Glutamatergic neuron (in vitro differentiated cells): Measurements from ENCODE around the gene RALGPS1. TPM values are rescaled to one million over a fixed set of nuclear protein-coding genes. Genes with fewer than 3 reads are reported as not detected.

Experiments used
- DNase-seq: peaks from one replicate; pipeline ENCODE4 v3.0.0; 2022
- H3K27ac Mint-ChIP-seq: one replicate; pipeline ENCODE4 v1.8.0; 2020; ENCODE audit warnings: mild to moderate bottlenecking, mixed read lengths, inconsistent platforms; ENCODE audit not compliant: unreplicated experiment
- H3K27me3 Mint-ChIP-seq: one replicate; pipeline ENCODE4 v1.8.0; 2020; ENCODE audit warnings: mild to moderate bottlenecking, moderate library complexity, mixed read lengths, inconsistent platforms; ENCODE audit not compliant: unreplicated experiment
- H3K36me3 Mint-ChIP-seq: one replicate; pipeline ENCODE4 v1.8.0; 2020; ENCODE audit warnings: mild to moderate bottlenecking, mixed read lengths, inconsistent platforms; ENCODE audit not compliant: unreplicated experiment
- H3K4me1 Mint-ChIP-seq: one replicate; pipeline ENCODE4 v1.8.0; 2020; ENCODE audit warnings: mild to moderate bottlenecking, low read depth, mixed read lengths, inconsistent platforms; ENCODE audit not compliant: unreplicated experiment
- H3K4me3 Mint-ChIP-seq: one replicate; pipeline ENCODE4 v1.8.0; 2020; ENCODE audit warnings: mild to moderate bottlenecking, mixed read lengths, inconsistent platforms; ENCODE audit not compliant: unreplicated experiment
- H3K9me3 Mint-ChIP-seq: one replicate; pipeline ENCODE4 v1.8.0; 2020; ENCODE audit warnings: mild to moderate bottlenecking, moderate library complexity, mixed read lengths, inconsistent platforms; ENCODE audit not compliant: unreplicated experiment
- total RNA-seq: library from RNA; stranded (reverse); fragmentation: NEBNext Ultra II Directional; extraction: Animal tissue kit (Norgen Biotek cat#: 25700); gene quantifications from one replicate; pipeline ENCODE4 v1.2.1, GENCODE V29; 2021; ENCODE audit not compliant: unreplicated experiment
- TF ChIP-seq, protein P1 (sequence below): fragments of 200-600 bp; sonication (generic); IDR thresholded peaks from one replicate; pipeline ENCODE4 v1.5.0; 2021; ENCODE audit not compliant: partially characterized antibody, unreplicated experiment

The RALGPS1 gene
- total RNA-seq, 1 donor from 2014 or later: 23.8 TPM

DNA sequence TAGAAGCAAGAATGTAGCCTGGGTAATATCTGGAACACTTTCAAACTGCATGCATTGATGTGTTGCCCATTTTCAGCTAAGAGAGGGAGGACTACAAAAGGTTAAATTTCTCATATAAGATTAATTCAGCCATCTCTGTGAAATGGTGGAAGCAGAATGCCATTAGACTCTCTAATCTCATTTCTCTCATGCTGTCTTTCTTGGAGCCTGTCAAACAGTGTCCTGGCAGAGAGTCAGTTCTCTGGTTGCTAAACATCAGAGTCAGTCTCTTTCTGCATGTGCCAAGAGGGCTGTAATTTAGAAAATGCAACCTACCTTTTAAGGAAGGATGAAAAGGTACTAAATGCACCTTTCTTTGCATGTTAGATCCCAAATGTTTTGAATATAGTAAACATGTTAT, 349.1 kb downstream of the RALGPS1 start:
- peaks cover 1% of the 10 kb centered on the region for H3K9me3 Mint-ChIP-seq
- TF ChIP-seq, protein P1, sequence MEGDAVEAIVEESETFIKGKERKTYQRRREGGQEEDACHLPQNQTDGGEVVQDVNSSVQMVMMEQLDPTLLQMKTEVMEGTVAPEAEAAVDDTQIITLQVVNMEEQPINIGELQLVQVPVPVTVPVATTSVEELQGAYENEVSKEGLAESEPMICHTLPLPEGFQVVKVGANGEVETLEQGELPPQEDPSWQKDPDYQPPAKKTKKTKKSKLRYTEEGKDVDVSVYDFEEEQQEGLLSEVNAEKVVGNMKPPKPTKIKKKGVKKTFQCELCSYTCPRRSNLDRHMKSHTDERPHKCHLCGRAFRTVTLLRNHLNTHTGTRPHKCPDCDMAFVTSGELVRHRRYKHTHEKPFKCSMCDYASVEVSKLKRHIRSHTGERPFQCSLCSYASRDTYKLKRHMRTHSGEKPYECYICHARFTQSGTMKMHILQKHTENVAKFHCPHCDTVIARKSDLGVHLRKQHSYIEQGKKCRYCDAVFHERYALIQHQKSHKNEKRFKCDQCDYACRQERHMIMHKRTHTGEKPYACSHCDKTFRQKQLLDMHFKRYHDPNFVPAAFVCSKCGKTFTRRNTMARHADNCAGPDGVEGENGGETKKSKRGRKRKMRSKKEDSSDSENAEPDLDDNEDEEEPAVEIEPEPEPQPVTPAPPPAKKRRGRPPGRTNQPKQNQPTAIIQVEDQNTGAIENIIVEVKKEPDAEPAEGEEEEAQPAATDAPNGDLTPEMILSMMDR: no peak
- no peaks in the 10 kb centered on the region for H3K36me3 Mint-ChIP-seq
- no peak overlapping the region for H3K4me3 Mint-ChIP-seq
- peaks cover 2% of the 10 kb centered on the region for H3K27me3 Mint-ChIP-seq
- H3K27ac Mint-ChIP-seq: no peak overlapping the region
- H3K4me1 Mint-ChIP-seq: peaks cover 27% of the 10 kb centered on the region
- DNase-seq: no peak

DNA sequence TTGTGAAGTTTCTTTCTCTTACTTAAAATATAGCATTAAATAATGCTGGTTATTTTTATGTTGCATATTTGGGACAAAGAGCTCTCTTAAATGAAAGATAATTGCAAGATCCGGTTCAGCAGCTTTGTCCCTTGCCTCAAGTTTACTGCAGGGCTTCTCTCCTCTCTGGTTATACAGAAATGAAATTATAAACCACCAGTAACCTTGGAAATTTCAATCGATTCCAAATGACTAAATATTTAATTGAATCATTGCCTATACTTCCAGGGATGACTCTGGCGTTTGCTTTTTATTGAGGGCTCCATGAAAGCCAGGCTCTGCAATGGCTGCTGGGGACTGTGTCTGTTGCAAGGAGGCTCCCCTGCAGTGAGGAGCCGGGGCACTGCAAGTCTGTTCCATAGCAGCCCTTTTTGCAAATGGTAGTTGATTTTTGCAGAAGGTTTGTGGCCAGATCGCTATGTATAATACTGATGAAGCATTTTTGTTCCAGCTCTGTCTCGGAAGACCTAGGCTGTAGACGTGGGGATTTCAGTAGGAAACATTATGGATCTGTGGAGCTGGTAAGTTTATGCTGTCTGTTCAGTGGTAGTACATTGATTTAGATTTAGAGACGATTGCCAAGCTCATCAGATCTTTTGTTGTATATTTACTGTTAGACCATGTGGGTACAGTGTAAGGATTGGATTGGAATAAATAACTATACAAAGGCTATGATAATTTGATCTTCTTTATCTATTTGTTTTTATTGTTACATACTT, 350.1 kb downstream of the RALGPS1 start, which contains the start of gene GARNL3:
GARNL3 (plus strand) TSS at position 313 of the 758 bp plus-strand sequence; CDS start at position 417, 104 bp downstream.
- DNase-seq: no peak
- H3K27ac Mint-ChIP-seq: peak within 1 kb of the TSS; percentile 31
- TF ChIP-seq, protein P1: no peak
- H3K4me3 Mint-ChIP-seq: no peak within 1 kb of the TSS
- peaks cover 1% of the 10 kb centered on the region for H3K9me3 Mint-ChIP-seq
- H3K4me1 Mint-ChIP-seq: peaks cover 22% of the 10 kb centered on the region
- no peaks in the 10 kb centered on the region for H3K27me3 Mint-ChIP-seq
- no peaks in the 10 kb centered on the region for H3K36me3 Mint-ChIP-seq

DNA sequence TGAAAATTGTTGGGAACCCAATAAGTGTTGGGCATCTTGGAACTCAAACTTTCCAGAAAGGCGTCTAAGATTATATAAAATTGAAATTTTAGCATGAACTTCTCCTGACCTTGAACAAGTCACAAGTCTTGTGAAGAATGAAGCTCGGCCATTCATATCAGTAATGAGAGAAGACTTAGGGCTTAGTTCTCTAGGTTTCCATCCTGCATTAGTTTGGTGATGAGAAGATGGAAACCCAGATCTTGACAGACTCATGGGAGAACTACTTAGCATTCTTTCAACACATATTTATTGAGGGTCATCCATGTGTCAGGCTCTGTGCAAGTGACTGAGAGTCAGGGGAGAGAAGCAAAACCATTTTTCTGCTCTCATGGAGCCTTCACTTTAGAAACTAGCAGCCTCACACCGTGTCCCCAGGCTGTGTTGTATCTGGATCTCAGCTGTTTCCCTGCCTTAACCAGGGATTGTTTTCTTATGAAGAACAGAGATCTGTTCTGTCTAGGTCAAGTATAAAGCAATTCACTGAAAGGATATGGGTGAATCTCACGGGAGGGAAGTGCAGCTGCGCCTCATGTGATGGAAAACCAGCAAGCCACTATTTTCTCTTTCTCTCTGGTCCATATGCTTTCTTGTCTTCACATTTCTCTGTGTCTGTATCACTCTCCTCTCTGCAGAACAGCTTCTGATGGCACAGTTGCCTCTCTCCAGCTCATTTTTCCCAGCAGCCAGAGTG, 353.4 kb downstream of the RALGPS1 start:
- no peak for DNase-seq
- H3K27ac Mint-ChIP-seq: peak overlapping the region; percentile 84
- no peaks in the 10 kb centered on the region for H3K36me3 Mint-ChIP-seq
- peak overlapping the region; percentile 12 for H3K4me3 Mint-ChIP-seq
- no peaks in the 10 kb centered on the region for H3K27me3 Mint-ChIP-seq
- TF ChIP-seq, protein P1: no peak
- peaks cover 25% of the 10 kb centered on the region for H3K4me1 Mint-ChIP-seq
- H3K9me3 Mint-ChIP-seq: peaks cover 1% of the 10 kb centered on the region

DNA sequence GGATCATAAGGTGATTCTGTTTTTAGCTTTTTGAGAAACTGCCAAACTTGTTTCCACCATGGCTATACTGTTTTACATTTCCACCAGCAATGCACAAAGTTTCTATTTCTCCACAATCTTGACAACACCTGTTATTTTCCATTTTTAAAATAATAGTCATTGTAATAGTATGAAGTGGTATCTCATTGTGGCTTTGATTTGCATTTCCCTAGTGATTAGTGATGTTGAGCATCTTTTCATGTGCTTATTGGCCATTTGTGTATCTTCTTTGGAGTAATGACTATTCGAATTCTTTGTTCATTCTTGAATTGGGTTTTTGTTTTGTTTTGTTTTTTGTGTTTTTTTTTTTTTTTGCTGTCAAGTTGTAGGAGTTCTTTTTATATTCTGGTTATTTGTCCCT, 354.9 kb downstream of the RALGPS1 start:
- H3K36me3 Mint-ChIP-seq: no peaks in the 10 kb centered on the region
- peaks cover 1% of the 10 kb centered on the region for H3K9me3 Mint-ChIP-seq
- TF ChIP-seq, protein P1: no peak
- DNase-seq: no peak
- no peaks in the 10 kb centered on the region for H3K27me3 Mint-ChIP-seq
- no peak overlapping the region for H3K4me3 Mint-ChIP-seq
- peaks cover 21% of the 10 kb centered on the region for H3K4me1 Mint-ChIP-seq
- H3K27ac Mint-ChIP-seq: no peak overlapping the region

Other genes with a start within 250 kb of the RALGPS1 start
- 16.8 TPM for gene ZBTB43, start 109.7 kb upstream of the RALGPS1 start, total RNA-seq
- 21.0 TPM for gene ZBTB34, start 54.1 kb upstream of the RALGPS1 start, total RNA-seq
- 55.5 TPM for gene ANGPTL2, start 207.9 kb downstream of the RALGPS1 start, total RNA-seq